Karpas-422 (cell line): Measurements from ENCODE around the gene CDX1. TPM values are rescaled to one million over a fixed set of nuclear protein-coding genes. Genes with fewer than 3 reads are reported as not detected.

Experiments
- DNase-seq: peaks from one replicate; pipeline ENCODE4 v3.0.0-alpha.2; 2015
- H2AFZ ChIP-seq: fragments of 200-600 bp; sonication (generic); 2 replicates; pipeline ENCODE4 v1.6.1; 2014; ENCODE audit warnings: antibody characterized with exemption, low read length, mixed read lengths
- H3K27ac ChIP-seq: fragments of 200-600 bp; sonication (generic); 2 replicates; pipeline ENCODE4 v1.5.1; 2014; ENCODE audit warnings: mild to moderate bottlenecking, low read length, moderate library complexity
- H3K27me3 ChIP-seq: fragments of 200-600 bp; sonication (generic); 2 replicates; pipeline ENCODE4 v1.6.1; 2014; ENCODE audit warnings: low read length, mixed read lengths
- H3K36me3 ChIP-seq: fragments of 200-600 bp; sonication (generic); 2 replicates; pipeline ENCODE4 v1.6.1; 2014; ENCODE audit warnings: low read length, mixed read lengths; ENCODE audit not compliant: insufficient read depth
- H3K4me1 ChIP-seq: fragments of 200-600 bp; sonication (generic); 2 replicates; pipeline ENCODE4 v1.6.1; 2014; ENCODE audit warnings: mild to moderate bottlenecking, low read length, mixed read lengths
- H3K4me2 ChIP-seq: fragments of 200-600 bp; sonication (generic); 2 replicates; pipeline ENCODE4 v1.6.1; 2014; ENCODE audit warnings: low read length, low read depth, mild to moderate bottlenecking; ENCODE audit not compliant: poor library complexity, severe bottlenecking
- H3K4me3 ChIP-seq: fragments of 200-600 bp; sonication (generic); 2 replicates; pipeline ENCODE4 v1.5.1; 2014; ENCODE audit warnings: mild to moderate bottlenecking, antibody characterized with exemption, low read length, mixed read lengths
- H3K79me2 ChIP-seq: fragments of 200-600 bp; sonication (generic); 2 replicates; pipeline ENCODE4 v1.6.1; 2014; ENCODE audit warnings: mild to moderate bottlenecking, low read length, mixed read lengths
- H3K9ac ChIP-seq: fragments of 200-600 bp; sonication (generic); 2 replicates; pipeline ENCODE4 v1.6.0; 2014; ENCODE audit warnings: low read length
- H3K9me2 ChIP-seq: fragments of 200-600 bp; sonication (generic), shearing (Covaris generic); replicated peaks from 2 replicates; pipeline ENCODE4 v1.6.0; 2014; ENCODE audit warnings: mild to moderate bottlenecking, low read length, moderate library complexity; ENCODE audit not compliant: insufficient read depth
- H3K9me3 ChIP-seq: fragments of 300-700, 200-600 bp; sonication (generic); 2 replicates; pipeline ENCODE4 v1.6.1; 2014; ENCODE audit warnings: low read length, mixed read lengths
- H4K20me1 ChIP-seq: fragments of 200-600 bp; sonication (generic); 2 replicates; pipeline ENCODE4 v1.6.1; 2014; ENCODE audit warnings: mild to moderate bottlenecking, antibody characterized with exemption, low read length, low read depth; ENCODE audit not compliant: insufficient read depth
- total RNA-seq: library from RNA; depleted of rRNA; stranded (reverse); fragments of >200 nt; shearing (Covaris generic); gene quantifications from 2 replicates; pipeline ENCODE4 v1.2.3, GENCODE V29; 2014; ENCODE audit warnings: low replicate concordance

Gene CDX1
- total RNA-seq, 1 experiment from 2014 or later = not detected

GRCh38 chr5:150167512-150167850 is 903 bp downstream of the CDX1 start:
- H3K27ac ChIP-seq = no peak overlapping the region
- H3K4me3 ChIP-seq = no peak overlapping the region
- no peaks in the 10 kb centered on the region for H3K9me3 ChIP-seq
- H3K4me2 ChIP-seq = no peak overlapping the region
- H3K9me2 ChIP-seq = no peaks in the 10 kb centered on the region
- H3K27me3 ChIP-seq = no peaks in the 10 kb centered on the region
- H3K79me2 ChIP-seq = no peaks in the 10 kb centered on the region
- DNase-seq = no peak
- H3K36me3 ChIP-seq = no peaks in the 10 kb centered on the region
- no peaks in the 10 kb centered on the region for H4K20me1 ChIP-seq
- H3K9ac ChIP-seq = no peak overlapping the region
- no peak overlapping the region for H2AFZ ChIP-seq
- no peaks in the 10 kb centered on the region for H3K4me1 ChIP-seq

- no peak overlapping the region for H3K4me3 ChIP-seq
- DNase-seq = no peak
- no peaks in the 10 kb centered on the region for H4K20me1 ChIP-seq
- no peaks in the 10 kb centered on the region for H3K27me3 ChIP-seq
- no peak overlapping the region for H3K9ac ChIP-seq
- no peak overlapping the region for H3K4me2 ChIP-seq
- H3K9me2 ChIP-seq = no peaks in the 10 kb centered on the region
- H2AFZ ChIP-seq = no peak overlapping the region
- H3K4me1 ChIP-seq = no peaks in the 10 kb centered on the region
- H3K79me2 ChIP-seq = no peaks in the 10 kb centered on the region
- no peaks in the 10 kb centered on the region for H3K9me3 ChIP-seq
- no peaks in the 10 kb centered on the region for H3K36me3 ChIP-seq
- H3K27ac ChIP-seq = no peak overlapping the region
Observed at GRCh38 chr5:150167908-150168307, 1.3 kb downstream of the CDX1 start.

GRCh38 chr5:150168864-150169263 is 2.3 kb downstream of the CDX1 start:
- no peaks in the 10 kb centered on the region for H3K27me3 ChIP-seq
- no peak overlapping the region for H2AFZ ChIP-seq
- no peaks in the 10 kb centered on the region for H3K79me2 ChIP-seq
- H3K4me3 ChIP-seq = no peak overlapping the region
- H3K9me3 ChIP-seq = no peaks in the 10 kb centered on the region
- no peaks in the 10 kb centered on the region for H4K20me1 ChIP-seq
- no peak overlapping the region for H3K27ac ChIP-seq
- H3K9me2 ChIP-seq = no peaks in the 10 kb centered on the region
- H3K9ac ChIP-seq = no peak overlapping the region
- no peak for DNase-seq
- no peak overlapping the region for H3K4me2 ChIP-seq
- no peaks in the 10 kb centered on the region for H3K4me1 ChIP-seq
- H3K36me3 ChIP-seq = no peaks in the 10 kb centered on the region

- no peak for DNase-seq
- Histone ChIP-seq H2AFZ (no peak overlapping the region), H3K36me3 (no peaks in the 10 kb centered on the region), H3K27ac (no peak overlapping the region), H3K27me3 (no peaks in the 10 kb centered on the region), H3K4me2 (no peak overlapping the region), H3K9me3 (no peaks in the 10 kb centered on the region), H3K4me1 (no peaks in the 10 kb centered on the region), H3K9me2 (no peaks in the 10 kb centered on the region), H3K9ac (no peak overlapping the region), H3K4me3 (no peak overlapping the region), H3K79me2 (no peaks in the 10 kb centered on the region), H4K20me1 (0 out of 2 replicates have a peak, but pooled peaks cover 4% of the 10 kb centered on the region)
Observed at GRCh38 chr5:150172145-150172544, 5.6 kb downstream of the CDX1 start.

- no peaks in the 10 kb centered on the region for H3K9me3 ChIP-seq
- no peaks in the 10 kb centered on the region for H3K27me3 ChIP-seq
- H3K4me1 ChIP-seq = no peaks in the 10 kb centered on the region
- no peak overlapping the region for H3K9ac ChIP-seq
- no peak for DNase-seq
- H2AFZ ChIP-seq = no peak overlapping the region
- no peaks in the 10 kb centered on the region for H3K9me2 ChIP-seq
- H3K36me3 ChIP-seq = no peaks in the 10 kb centered on the region
- H3K4me3 ChIP-seq = no peak overlapping the region
- 0 out of 2 replicates have a peak, but pooled peaks cover 4% of the 10 kb centered on the region for H4K20me1 ChIP-seq
- no peak overlapping the region for H3K27ac ChIP-seq
- H3K4me2 ChIP-seq = no peak overlapping the region
- no peaks in the 10 kb centered on the region for H3K79me2 ChIP-seq
Observed at GRCh38 chr5:150172556-150172955, 6.0 kb downstream of the CDX1 start.

GRCh38 chr5:150173161-150173560 is 6.6 kb downstream of the CDX1 start:
- 0 out of 2 replicates have a peak, but pooled peaks cover 4% of the 10 kb centered on the region for H4K20me1 ChIP-seq
- H3K27ac ChIP-seq = no peak overlapping the region
- no peaks in the 10 kb centered on the region for H3K4me1 ChIP-seq
- H3K27me3 ChIP-seq = no peaks in the 10 kb centered on the region
- no peaks in the 10 kb centered on the region for H3K9me3 ChIP-seq
- no peak for DNase-seq
- H3K9ac ChIP-seq = no peak overlapping the region
- H3K4me2 ChIP-seq = no peak overlapping the region
- H3K4me3 ChIP-seq = no peak overlapping the region
- H2AFZ ChIP-seq = no peak overlapping the region
- no peaks in the 10 kb centered on the region for H3K79me2 ChIP-seq
- no peaks in the 10 kb centered on the region for H3K9me2 ChIP-seq
- H3K36me3 ChIP-seq = no peaks in the 10 kb centered on the region

GRCh38 chr5:150174285-150174684 is 7.7 kb downstream of the CDX1 start:
- Histone ChIP-seq H3K9me3 (no peaks in the 10 kb centered on the region), H3K27me3 (no peaks in the 10 kb centered on the region), H3K4me2 (no peak overlapping the region), H3K36me3 (no peaks in the 10 kb centered on the region), H3K4me1 (no peaks in the 10 kb centered on the region), H3K27ac (no peak overlapping the region), H3K79me2 (no peaks in the 10 kb centered on the region), H4K20me1 (0 out of 2 replicates have a peak, but pooled peaks cover 4% of the 10 kb centered on the region), H2AFZ (no peak overlapping the region), H3K4me3 (no peak overlapping the region), H3K9ac (no peak overlapping the region), H3K9me2 (no peaks in the 10 kb centered on the region)
- DNase-seq = no peak

- Histone ChIP-seq H3K36me3 (no peaks in the 10 kb centered on the region), H3K27ac (no peak overlapping the region), H3K9me2 (no peaks in the 10 kb centered on the region), H4K20me1 (0 out of 2 replicates have a peak, but pooled peaks cover 4% of the 10 kb centered on the region), H2AFZ (no peak overlapping the region), H3K9ac (no peak overlapping the region), H3K4me2 (no peak overlapping the region), H3K27me3 (no peaks in the 10 kb centered on the region), H3K79me2 (no peaks in the 10 kb centered on the region), H3K4me3 (no peak overlapping the region), H3K4me1 (no peaks in the 10 kb centered on the region), H3K9me3 (no peaks in the 10 kb centered on the region)
- no peak for DNase-seq
Observed at GRCh38 chr5:150175076-150175475, 8.5 kb downstream of the CDX1 start.

GRCh38 chr5:150175536-150175935 is 9.0 kb downstream of the CDX1 start:
- Histone ChIP-seq H3K27me3 (no peaks in the 10 kb centered on the region), H2AFZ (no peak overlapping the region), H3K4me1 (no peaks in the 10 kb centered on the region), H3K9me3 (no peaks in the 10 kb centered on the region), H3K36me3 (no peaks in the 10 kb centered on the region), H3K4me3 (no peak overlapping the region), H4K20me1 (0 out of 2 replicates have a peak, but pooled peaks cover 4% of the 10 kb centered on the region), H3K79me2 (no peaks in the 10 kb centered on the region), H3K4me2 (no peak overlapping the region), H3K9ac (no peak overlapping the region), H3K27ac (no peak overlapping the region), H3K9me2 (no peaks in the 10 kb centered on the region)
- peak; percentile 73 for DNase-seq
